NB4 (cell line): ENCODE data around the gene SEPTIN14.

ENCODE experiments used
- POLR2A ChIP-seq: IDR thresholded peaks from 2 replicates; pipeline ENCODE4 v1.6.1; 2011; ENCODE audit warnings: mild to moderate bottlenecking; ENCODE audit not compliant: insufficient read length; ENCODE audit errors: extremely low read depth
- TF ChIP-seq, protein P1 (sequence below): IDR thresholded peaks from one replicate; pipeline ENCODE4 v1.5.1; 2012; ENCODE audit warnings: low read depth, low read length

DNA sequence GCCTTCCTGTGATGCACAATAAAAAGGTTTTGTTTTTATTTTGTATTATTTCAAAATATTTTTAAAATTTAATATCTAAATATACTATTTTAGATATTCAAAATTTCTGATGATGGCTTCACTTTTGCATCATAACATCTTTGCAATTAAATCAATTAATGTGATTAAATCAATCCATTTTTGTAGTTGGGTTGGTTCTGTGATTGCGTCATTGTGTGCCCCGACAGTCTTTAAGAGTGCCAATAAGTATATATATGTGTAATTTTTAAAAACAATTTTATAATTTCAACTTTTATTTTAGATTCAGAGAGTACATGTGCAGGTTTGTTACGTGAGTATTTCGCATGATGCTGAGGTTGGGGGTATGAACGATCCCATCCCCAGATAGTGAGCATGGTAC, 70.5 kb downstream of the SEPTIN14 start:
- TF ChIP-seq POLR2A, result no peak
- TF ChIP-seq, protein P1, sequence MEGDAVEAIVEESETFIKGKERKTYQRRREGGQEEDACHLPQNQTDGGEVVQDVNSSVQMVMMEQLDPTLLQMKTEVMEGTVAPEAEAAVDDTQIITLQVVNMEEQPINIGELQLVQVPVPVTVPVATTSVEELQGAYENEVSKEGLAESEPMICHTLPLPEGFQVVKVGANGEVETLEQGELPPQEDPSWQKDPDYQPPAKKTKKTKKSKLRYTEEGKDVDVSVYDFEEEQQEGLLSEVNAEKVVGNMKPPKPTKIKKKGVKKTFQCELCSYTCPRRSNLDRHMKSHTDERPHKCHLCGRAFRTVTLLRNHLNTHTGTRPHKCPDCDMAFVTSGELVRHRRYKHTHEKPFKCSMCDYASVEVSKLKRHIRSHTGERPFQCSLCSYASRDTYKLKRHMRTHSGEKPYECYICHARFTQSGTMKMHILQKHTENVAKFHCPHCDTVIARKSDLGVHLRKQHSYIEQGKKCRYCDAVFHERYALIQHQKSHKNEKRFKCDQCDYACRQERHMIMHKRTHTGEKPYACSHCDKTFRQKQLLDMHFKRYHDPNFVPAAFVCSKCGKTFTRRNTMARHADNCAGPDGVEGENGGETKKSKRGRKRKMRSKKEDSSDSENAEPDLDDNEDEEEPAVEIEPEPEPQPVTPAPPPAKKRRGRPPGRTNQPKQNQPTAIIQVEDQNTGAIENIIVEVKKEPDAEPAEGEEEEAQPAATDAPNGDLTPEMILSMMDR, result no peak
